Body of pancreas (tissue), 4 donors: ENCODE measurements around the gene EVX2. TPM values are rescaled to one million over a fixed set of nuclear protein-coding genes. Genes with fewer than 3 reads are reported as not detected.

Experiments used
- ATAC-seq: fragments of 150-250 bp; one replicate; pipeline ENCODE4 v1.9.1; 2016
- DNase-seq, 4 donors: peaks; one replicate each; pipeline ENCODE4 v3.0.0-alpha.2; 2019
- H3K27ac ChIP-seq, 4 donors: fragments of 200-600 bp; sonication (generic); 1 replicate in 3 of 4; 2 replicates in 1 of 4; pipeline versions ENCODE4 v1.5.1 to v1.6.1; 2016 to 2019; ENCODE audit warnings: mild to moderate bottlenecking in 1 of 4, mixed read lengths in 1 of 4, moderate library complexity in 1 of 4
- H3K27me3 ChIP-seq, 2 donors: fragments of 200-600 bp; sonication (generic); one replicate each; pipeline ENCODE4 v1.6.0; 2016; ENCODE audit warnings: mild to moderate bottlenecking in 1 of 2
- H3K36me3 ChIP-seq, 2 donors: fragments of 200-600 bp; sonication (generic); replicated peaks in 1 of 2; 2 replicates each; pipeline ENCODE4 v1.5.1; 2016; ENCODE audit warnings: low read depth in 2 of 2; ENCODE audit not compliant: insufficient read depth in 1 of 2
- H3K4me1 ChIP-seq: fragments of 200-600 bp; sonication (generic); one replicate; pipeline ENCODE4 v1.6.0; 2016
- H3K4me3 ChIP-seq, 2 donors: fragments of 200-600 bp; sonication (generic); 1 replicate in 1 of 2; 2 replicates in 1 of 2; pipeline ENCODE4 v1.5.1; 2016 to 2019
- H3K9me3 ChIP-seq, 3 donors: fragments of 200-600 bp; sonication (generic); 1 replicate in 2 of 3; 2 replicates in 1 of 3; pipeline ENCODE4 v1.5.1; 2016
- CTCF ChIP-seq, 7 experiments: fragments of 450-650 bp in 4 of 7; fragments of 200-600 bp in 3 of 7; sonication (generic) in 3 of 7; IDR thresholded peaks; one replicate each; pipeline ENCODE4 v1.5.1; 2016 to 2019; ENCODE audit warnings: antibody characterized with exemption in 7 of 7
- POLR2A ChIP-seq, 3 donors: fragments of 450-650 bp; IDR thresholded peaks; one replicate each; pipeline ENCODE4 v1.6.1; 2016; ENCODE audit warnings: antibody characterized with exemption in 3 of 3, mild to moderate bottlenecking in 2 of 3
- WGBS, 2 donors: methylation state at CpG; one replicate each; pipeline ENCODE4 v1.1.5; 2017; 5-methylcytosine and 5-hydroxymethylcytosine counted together
- intact Hi-C: fragments of 100-400 bp; cut with DNase I; formaldehyde crosslinking; loops from one replicate; pipeline ENCODE4 v1.15.1; 2023
- total RNA-seq, 2 donors: library from RNA; depleted of rRNA; stranded (reverse); fragments of >200 nt; gene quantifications; one replicate each; pipeline ENCODE4 v1.1.0, GENCODE V29; 2016

Gene EVX2
- total RNA-seq: not detected

- Histone ChIP-seq H3K27ac (no peak within 1 kb of the TSS), H3K4me3 (no peak within 1 kb of the TSS), H3K36me3 (no peaks in the 10 kb centered on the region), H3K27me3 (peaks cover 6 to 89% of the 10 kb centered on the region in 2 donors), H3K9me3 (peaks cover 0 to 8% (median 0%) of the 10 kb centered on the region in 3 donors), H3K4me1 (peaks cover 44% of the 10 kb centered on the region)
- 9 to 16% methylated on average over 27 of the region's 27 CpGs for WGBS, 2 donors
- TF ChIP-seq POLR2A (IDR thresholded peaks at IDR 0.05) (no peak), CTCF (IDR thresholded peaks at IDR 0.05) (no peak)
- intact Hi-C loops: loop anchor here (10.0 kb wide), 1 partner anchor 719 kb away; no protein-coding TSS in a partner anchor
- ATAC-seq: no peak
- DNase-seq: no peak
Measured at GRCh38 chr2:176083796-176084261, at the start of gene EVX2. EVX2 (minus strand) TSS chr2:176083962; CDS start chr2:176083776, 186 bp downstream.

- ATAC-seq (no peak), DNase-seq (no peak)
- Histone ChIP-seq H3K4me1 (peaks cover 25% of the 10 kb centered on the region), H3K27ac (no peak overlapping the region), H3K36me3 (no peaks in the 10 kb centered on the region), H3K27me3 (peaks cover 0 to 80% of the 10 kb centered on the region in 2 donors), H3K9me3 (no peaks in the 10 kb centered on the region), H3K4me3 (no peak overlapping the region)
- intact Hi-C loops: no loop called here
- TF ChIP-seq POLR2A (IDR thresholded peaks at IDR 0.05): no peak
- TF ChIP-seq CTCF (IDR thresholded peaks at IDR 0.05): no peak
Measured at GRCh38 chr2:176133389-176133788, 49.6 kb upstream of the EVX2 start.

- 8 to 15% methylated on average over 33 of the region's 33 CpGs for WGBS, 2 donors
- intact Hi-C loops: no loop called here
- H3K4me1 ChIP-seq: peaks cover 25% of the 10 kb centered on the region
- no peaks in the 10 kb centered on the region for H3K9me3 ChIP-seq
- no peak for DNase-seq
- H3K27ac ChIP-seq: no peak overlapping the region
- no peak overlapping the region for H3K4me3 ChIP-seq
- TF ChIP-seq POLR2A (IDR thresholded peaks at IDR 0.05): no peak
- H3K36me3 ChIP-seq: no peaks in the 10 kb centered on the region
- peaks cover 0 to 84% of the 10 kb centered on the region in 2 donors for H3K27me3 ChIP-seq
- no peak for ATAC-seq
Measured at GRCh38 chr2:176132205-176133171, 48.7 kb upstream of the EVX2 start.

GRCh38 chr2:176131848-176132158 is 48.0 kb upstream of the EVX2 start:
- 5 to 20% methylated on average over 4 of the region's 4 CpGs for WGBS, 2 donors
- intact Hi-C loops: no loop called here
- H3K27me3 ChIP-seq: peaks cover 0 to 81% of the 10 kb centered on the region in 2 donors
- H3K36me3 ChIP-seq: no peaks in the 10 kb centered on the region
- no peaks in the 10 kb centered on the region for H3K9me3 ChIP-seq
- TF ChIP-seq POLR2A (IDR thresholded peaks at IDR 0.05) (no peak), CTCF (IDR thresholded peaks at IDR 0.05) (no peak)
- H3K4me3 ChIP-seq: no peak overlapping the region
- DNase-seq (no peak), ATAC-seq (no peak)
- peaks cover 22% of the 10 kb centered on the region for H3K4me1 ChIP-seq
- no peak overlapping the region for H3K27ac ChIP-seq

- Histone ChIP-seq H3K4me1 (peaks cover 16% of the 10 kb centered on the region), H3K36me3 (no peaks in the 10 kb centered on the region), H3K9me3 (no peaks in the 10 kb centered on the region), H3K27ac (no peak overlapping the region), H3K27me3 (peaks cover 0 to 75% of the 10 kb centered on the region in 2 donors), H3K4me3 (no peak overlapping the region)
- TF ChIP-seq POLR2A (IDR thresholded peaks at IDR 0.05) (no peak), CTCF (IDR thresholded peaks at IDR 0.05) (no peak)
- 11 to 14% methylated on average over 15 of the region's 15 CpGs for WGBS, 2 donors
- DNase-seq (no peak), ATAC-seq (no peak)
- intact Hi-C loops: no loop called here
Measured at GRCh38 chr2:176130957-176131847, 47.4 kb upstream of the EVX2 start.
